Measurements from ENCODE around the gene MRGPRG.

Gene MRGPRG

DNA sequence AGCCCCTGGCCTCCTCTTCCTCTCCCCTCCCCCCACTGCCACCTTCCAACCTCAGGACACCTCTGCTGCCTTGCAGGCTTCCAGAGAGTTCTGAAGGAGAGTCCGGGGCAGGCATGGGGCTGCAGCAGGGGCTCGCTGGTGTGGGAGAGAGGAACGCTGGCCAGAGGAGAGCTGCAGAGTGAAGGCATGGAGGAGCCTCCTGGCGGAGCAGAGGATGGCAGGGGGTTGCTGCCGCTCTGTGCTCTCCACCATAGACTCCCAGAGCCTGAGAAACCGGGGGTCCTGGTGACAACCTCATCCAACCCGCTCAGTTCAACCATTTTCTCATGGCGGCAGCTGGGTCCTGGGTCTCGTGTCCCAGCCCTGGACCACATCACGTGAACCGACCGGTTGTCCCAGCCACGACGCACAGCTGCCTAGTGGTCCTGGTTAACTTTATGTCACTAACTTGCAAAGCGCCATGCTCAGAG is 17.5 kb downstream of the MRGPRG start:
- DNase-seq = no peak
- no peak overlapping the region for H3K27ac ChIP-seq
- H3K4me3 ChIP-seq (ENCODE audit: low read depth, low read length) = no peak overlapping the region
- peaks cover 54% of the 10 kb centered on the region for H3K27me3 ChIP-seq (replicated peaks)
- TF ChIP-seq, protein P1, sequence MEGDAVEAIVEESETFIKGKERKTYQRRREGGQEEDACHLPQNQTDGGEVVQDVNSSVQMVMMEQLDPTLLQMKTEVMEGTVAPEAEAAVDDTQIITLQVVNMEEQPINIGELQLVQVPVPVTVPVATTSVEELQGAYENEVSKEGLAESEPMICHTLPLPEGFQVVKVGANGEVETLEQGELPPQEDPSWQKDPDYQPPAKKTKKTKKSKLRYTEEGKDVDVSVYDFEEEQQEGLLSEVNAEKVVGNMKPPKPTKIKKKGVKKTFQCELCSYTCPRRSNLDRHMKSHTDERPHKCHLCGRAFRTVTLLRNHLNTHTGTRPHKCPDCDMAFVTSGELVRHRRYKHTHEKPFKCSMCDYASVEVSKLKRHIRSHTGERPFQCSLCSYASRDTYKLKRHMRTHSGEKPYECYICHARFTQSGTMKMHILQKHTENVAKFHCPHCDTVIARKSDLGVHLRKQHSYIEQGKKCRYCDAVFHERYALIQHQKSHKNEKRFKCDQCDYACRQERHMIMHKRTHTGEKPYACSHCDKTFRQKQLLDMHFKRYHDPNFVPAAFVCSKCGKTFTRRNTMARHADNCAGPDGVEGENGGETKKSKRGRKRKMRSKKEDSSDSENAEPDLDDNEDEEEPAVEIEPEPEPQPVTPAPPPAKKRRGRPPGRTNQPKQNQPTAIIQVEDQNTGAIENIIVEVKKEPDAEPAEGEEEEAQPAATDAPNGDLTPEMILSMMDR (IDR thresholded peaks at IDR 0.05; ENCODE audit: low read depth, low read length, missing control alignments) = no peak
- in situ Hi-C loops (cut with HindIII; ENCODE audit: low pct_ligation_motif_present, low sequenced_read_pairs) = no loop called here
- no peaks in the 10 kb centered on the region for H3K36me3 ChIP-seq (replicated peaks)

DNA sequence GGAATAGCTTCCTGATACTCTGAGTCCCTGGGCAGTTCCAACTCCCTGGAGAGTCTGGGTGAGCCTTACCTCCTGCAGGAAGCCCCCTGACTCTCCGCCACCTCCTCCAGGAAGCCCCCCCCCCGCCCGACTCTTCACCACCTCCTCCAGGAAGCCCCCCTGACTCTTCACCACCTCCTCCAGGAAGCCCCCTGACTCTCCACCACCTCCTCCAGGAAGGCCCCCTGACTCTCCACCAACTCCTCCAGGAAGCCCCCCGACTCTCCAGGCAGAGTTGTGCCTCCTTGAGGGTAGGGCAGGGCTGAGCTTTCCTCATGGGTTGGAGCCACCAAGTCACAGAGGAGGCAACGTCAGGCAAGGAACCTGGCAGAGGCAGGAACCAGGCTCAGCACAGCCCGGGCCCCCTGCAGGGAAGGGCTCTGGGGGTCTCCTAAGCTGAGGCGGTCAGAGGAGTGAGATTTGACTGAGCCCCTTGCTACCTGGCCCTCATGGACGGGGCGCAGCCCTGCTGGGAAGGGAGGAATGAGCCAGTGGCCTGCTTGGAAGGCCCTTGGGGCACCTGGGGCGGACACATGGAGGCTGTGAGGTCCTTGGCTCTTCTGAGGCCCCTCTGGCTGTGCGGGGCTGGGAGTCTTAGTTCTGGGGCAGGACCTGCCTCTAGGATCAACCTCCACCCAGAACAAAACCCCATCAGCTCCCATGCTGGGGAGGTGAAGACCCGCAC is 18.1 kb downstream of the MRGPRG start:
- Histone ChIP-seq H3K4me3 (ENCODE audit: low read depth, low read length) (no peak overlapping the region), H3K27ac (no peak overlapping the region), H3K27me3 (replicated peaks) (peaks cover 53% of the 10 kb centered on the region), H3K36me3 (replicated peaks) (no peaks in the 10 kb centered on the region)
- in situ Hi-C loops (cut with HindIII; ENCODE audit: low pct_ligation_motif_present, low sequenced_read_pairs) = no loop called here
- TF ChIP-seq, protein P1 (IDR thresholded peaks at IDR 0.05; ENCODE audit: low read depth, low read length, missing control alignments) = no peak
- DNase-seq = no peak

DNA sequence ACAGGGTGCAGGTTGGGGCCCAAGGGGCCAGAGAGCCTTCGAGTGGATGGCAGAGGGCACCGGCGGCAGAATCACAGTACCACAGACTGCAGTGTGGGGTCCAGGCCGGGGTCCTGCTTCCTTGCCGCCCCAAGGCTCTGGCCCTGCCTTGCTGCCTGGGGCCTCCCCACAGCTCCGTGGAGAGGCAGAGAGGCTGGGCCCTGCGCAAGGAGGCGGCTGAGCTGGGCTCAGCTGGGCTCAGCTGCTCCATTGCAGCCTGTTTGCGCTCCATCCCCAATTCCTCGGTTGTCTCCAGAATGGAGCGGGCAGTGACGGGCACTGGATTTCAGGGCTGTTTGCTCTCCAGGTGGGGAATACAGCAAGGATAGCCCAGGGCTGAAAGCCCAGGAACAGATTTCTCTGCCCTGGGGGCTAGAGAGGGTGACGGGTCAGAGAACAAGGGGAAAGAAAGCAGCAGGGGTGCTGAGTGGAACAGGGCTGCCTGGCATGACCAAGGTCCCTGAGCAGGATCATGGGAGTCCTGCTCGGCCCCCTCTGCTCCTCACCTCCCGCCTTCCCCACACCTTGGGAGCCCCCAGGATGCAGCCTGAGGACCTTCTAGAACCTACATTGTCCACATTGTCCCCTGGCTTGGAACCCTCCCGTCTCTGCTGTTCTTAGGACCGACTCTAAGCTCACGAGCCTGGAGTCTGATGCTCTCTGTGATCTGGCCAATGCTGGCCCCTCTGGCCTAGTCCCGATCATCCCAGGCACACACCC is 18.9 kb downstream of the MRGPRG start:
- in situ Hi-C loops (cut with HindIII; ENCODE audit: low pct_ligation_motif_present, low sequenced_read_pairs) = no loop called here
- peaks cover 46% of the 10 kb centered on the region for H3K27me3 ChIP-seq (replicated peaks)

DNA sequence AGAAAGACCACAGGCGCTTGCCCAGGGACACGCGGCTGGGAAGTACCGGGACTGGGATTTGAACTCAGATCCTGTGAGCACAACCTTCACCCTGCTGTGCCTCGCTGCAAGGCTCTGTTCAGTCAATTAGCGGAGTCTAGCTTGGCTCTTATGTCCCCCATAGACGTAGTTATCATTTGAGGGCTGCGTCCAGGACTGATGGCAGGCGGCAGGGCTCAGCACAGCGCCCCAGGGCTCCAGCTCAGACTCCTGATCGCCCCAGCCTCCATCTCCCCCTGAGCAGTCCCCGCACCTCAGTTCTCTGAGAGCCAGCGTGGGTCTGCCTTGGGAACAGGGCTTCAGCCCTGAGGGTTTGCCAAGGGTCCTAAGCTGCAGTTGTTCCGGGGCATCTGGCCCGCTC is 19.8 kb downstream of the MRGPRG start:
- DNase-seq = no peak
- Histone ChIP-seq H3K36me3 (replicated peaks) (no peaks in the 10 kb centered on the region), H3K4me3 (ENCODE audit: low read depth, low read length) (no peak overlapping the region), H3K27ac (no peak overlapping the region), H3K27me3 (replicated peaks) (peaks cover 41% of the 10 kb centered on the region)
- in situ Hi-C loops (cut with HindIII; ENCODE audit: low pct_ligation_motif_present, low sequenced_read_pairs) = no loop called here
- TF ChIP-seq, protein P1 (IDR thresholded peaks at IDR 0.05; ENCODE audit: low read depth, low read length, missing control alignments) = no peak

More for the DNA sequence above, 18.9 kb downstream of the MRGPRG start:
- TF ChIP-seq, protein P1 (IDR thresholded peaks at IDR 0.05; ENCODE audit: low read depth, low read length, missing control alignments) = no peak
- H3K27ac ChIP-seq = no peak overlapping the region
- no peak for DNase-seq
- H3K36me3 ChIP-seq (replicated peaks) = no peaks in the 10 kb centered on the region
- H3K4me3 ChIP-seq (ENCODE audit: low read depth, low read length) = no peak overlapping the region

DNA sequence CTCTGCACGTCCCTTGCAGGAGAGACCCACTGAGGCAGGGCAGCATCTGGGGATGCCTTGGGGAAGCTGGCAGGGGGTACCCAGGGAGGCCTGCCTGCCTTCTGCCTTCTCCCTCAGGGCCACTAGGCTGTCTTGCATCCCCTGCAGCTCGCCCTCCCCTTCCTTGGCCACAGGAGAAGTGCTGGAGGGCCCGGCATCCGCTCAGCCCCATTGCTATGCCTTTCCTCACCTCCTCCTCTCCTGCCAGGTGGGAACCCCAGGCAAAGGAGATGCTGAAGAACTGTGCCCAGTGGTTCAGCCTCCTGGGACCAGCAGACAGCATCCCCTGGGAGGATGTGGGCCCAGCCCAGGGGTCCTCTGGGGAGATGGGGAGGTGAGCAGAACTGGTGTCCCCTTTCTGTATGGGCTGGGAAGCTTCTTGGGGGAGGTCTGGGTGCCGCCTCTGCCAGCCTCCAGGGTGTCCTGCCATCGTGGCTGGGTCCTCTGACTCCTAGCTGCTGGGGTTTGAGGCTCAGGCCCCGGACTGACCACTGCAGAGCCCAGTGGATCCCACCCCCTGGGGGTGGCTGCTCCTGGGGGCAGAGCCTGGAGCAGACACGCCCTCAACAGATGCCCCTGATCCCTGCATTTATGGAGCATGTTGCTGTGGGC is 20.6 kb downstream of the MRGPRG start:
- TF ChIP-seq, protein P1 (IDR thresholded peaks at IDR 0.05; ENCODE audit: low read depth, low read length, missing control alignments) = no peak
- no peak for DNase-seq
- Histone ChIP-seq H3K27ac (no peak overlapping the region), H3K36me3 (replicated peaks) (no peaks in the 10 kb centered on the region), H3K4me3 (ENCODE audit: low read depth, low read length) (no peak overlapping the region), H3K27me3 (replicated peaks) (peaks cover 34% of the 10 kb centered on the region)
- in situ Hi-C loops (cut with HindIII; ENCODE audit: low pct_ligation_motif_present, low sequenced_read_pairs) = no loop called here

Data from brain microvascular endothelial cell (primary cell).